Measurements from ENCODE around the gene NLRP1. TPM values are rescaled to one million over a fixed set of nuclear protein-coding genes. Genes with fewer than 3 reads are reported as not detected.

The NLRP1 gene
- total RNA-seq, 1 experiment from 2014 or later = 0.57 TPM

DNA sequence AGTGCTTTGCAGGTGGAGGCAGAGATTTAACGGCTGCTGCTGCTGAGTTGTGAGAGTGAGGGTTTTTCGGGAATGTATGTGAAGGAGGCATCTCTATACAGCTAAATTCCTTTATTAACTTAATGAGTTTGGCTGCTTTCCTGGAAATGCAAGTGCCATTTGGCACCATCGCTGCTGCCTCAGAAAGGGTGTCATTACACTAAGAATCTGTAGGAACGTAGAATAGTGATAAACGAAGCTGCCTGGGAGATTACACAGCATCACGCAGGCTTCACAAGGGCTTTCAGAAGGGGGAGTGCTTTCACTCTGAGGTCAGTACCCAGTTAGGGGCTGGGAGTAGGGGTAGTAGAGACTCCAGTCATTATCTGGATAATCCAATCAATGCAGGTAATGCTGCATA is 14.1 kb upstream of the NLRP1 start:
- peaks cover 92% of the 10 kb centered on the region for H3K27me3 Mint-ChIP-seq (ENCODE audit: unreplicated experiment)
- CTCF ChIA-PET = no interaction called here
- no peak overlapping the region for H3K4me3 Mint-ChIP-seq (ENCODE audit: low read depth, unreplicated experiment)
- no peak overlapping the region for H3K27ac Mint-ChIP-seq (ENCODE audit: unreplicated experiment)
- DNase-seq = no peak
- intact Hi-C loops (cut with micrococcal nuclease; ENCODE audit: unreplicated experiment) = loop anchor here (10.0 kb wide), 1 partner anchor 476 kb away; the partner anchor contains the start of gene WSCD1
- TF ChIP-seq, protein P1, sequence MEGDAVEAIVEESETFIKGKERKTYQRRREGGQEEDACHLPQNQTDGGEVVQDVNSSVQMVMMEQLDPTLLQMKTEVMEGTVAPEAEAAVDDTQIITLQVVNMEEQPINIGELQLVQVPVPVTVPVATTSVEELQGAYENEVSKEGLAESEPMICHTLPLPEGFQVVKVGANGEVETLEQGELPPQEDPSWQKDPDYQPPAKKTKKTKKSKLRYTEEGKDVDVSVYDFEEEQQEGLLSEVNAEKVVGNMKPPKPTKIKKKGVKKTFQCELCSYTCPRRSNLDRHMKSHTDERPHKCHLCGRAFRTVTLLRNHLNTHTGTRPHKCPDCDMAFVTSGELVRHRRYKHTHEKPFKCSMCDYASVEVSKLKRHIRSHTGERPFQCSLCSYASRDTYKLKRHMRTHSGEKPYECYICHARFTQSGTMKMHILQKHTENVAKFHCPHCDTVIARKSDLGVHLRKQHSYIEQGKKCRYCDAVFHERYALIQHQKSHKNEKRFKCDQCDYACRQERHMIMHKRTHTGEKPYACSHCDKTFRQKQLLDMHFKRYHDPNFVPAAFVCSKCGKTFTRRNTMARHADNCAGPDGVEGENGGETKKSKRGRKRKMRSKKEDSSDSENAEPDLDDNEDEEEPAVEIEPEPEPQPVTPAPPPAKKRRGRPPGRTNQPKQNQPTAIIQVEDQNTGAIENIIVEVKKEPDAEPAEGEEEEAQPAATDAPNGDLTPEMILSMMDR (IDR thresholded peaks at IDR 0.05; ENCODE audit: unreplicated experiment) = no peak
- no peaks in the 10 kb centered on the region for H3K36me3 Mint-ChIP-seq (ENCODE audit: insufficient read depth, unreplicated experiment)
- no TSS peak for BruUV-seq (replicated peaks)
- H3K9me3 Mint-ChIP-seq (ENCODE audit: low read depth, unreplicated experiment) = no peaks in the 10 kb centered on the region
- H3K4me1 Mint-ChIP-seq (ENCODE audit: low read depth, unreplicated experiment) = no peaks in the 10 kb centered on the region

DNA sequence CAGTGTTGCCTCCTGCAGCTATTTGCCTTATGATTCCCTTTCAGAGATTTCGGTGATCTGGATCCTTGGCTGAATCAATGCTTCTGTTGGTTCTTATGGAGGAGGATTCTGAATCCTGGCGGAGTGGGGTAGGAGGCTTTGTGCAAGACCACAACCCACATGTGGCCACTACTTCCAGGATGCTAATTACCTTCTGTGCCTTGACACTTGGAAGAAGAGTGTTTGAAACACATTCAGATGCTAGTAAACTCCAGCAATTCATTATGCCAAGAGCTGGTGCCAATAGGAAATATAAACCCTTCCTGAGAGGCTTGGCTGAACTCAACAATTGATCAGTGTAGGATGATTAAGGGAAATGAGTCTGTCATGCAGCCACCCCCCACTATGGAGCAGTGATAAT is 12.1 kb upstream of the NLRP1 start:
- TF ChIP-seq, protein P1 (IDR thresholded peaks at IDR 0.05; ENCODE audit: unreplicated experiment) = no peak
- no peaks in the 10 kb centered on the region for H3K36me3 Mint-ChIP-seq (ENCODE audit: insufficient read depth, unreplicated experiment)
- CTCF ChIA-PET = no interaction called here

DNA sequence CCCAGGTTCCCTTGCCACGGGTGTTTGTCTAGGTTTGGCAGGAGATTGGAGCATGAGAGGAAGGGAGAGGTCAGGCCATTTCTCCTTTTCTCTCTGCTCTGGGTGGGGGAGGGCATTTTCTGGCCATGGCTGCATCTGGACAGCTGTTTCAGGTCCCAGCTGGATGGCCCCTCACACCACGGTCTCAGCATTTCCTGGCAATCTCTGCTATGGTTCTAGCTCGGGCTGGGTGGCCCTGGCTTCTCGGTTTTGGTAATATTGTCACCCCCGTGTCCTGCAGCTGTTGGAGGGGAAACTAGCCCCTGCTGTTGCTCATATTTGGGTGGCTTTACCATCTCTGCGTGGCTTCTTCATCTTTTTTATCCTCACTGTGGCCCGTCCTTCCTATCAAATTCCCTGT is 11.5 kb upstream of the NLRP1 start:
- no peaks in the 10 kb centered on the region for H3K4me1 Mint-ChIP-seq (ENCODE audit: low read depth, unreplicated experiment)
- H3K36me3 Mint-ChIP-seq (ENCODE audit: insufficient read depth, unreplicated experiment) = no peaks in the 10 kb centered on the region
- CTCF ChIA-PET = no interaction called here
- no peak for DNase-seq
- H3K27me3 Mint-ChIP-seq (ENCODE audit: unreplicated experiment) = peaks cover 69% of the 10 kb centered on the region
- no peaks in the 10 kb centered on the region for H3K9me3 Mint-ChIP-seq (ENCODE audit: low read depth, unreplicated experiment)
- intact Hi-C loops (cut with micrococcal nuclease; ENCODE audit: unreplicated experiment) = loop anchor here (10.0 kb wide), 1 partner anchor 479 kb away; the partner anchor contains the start of gene WSCD1
- H3K4me3 Mint-ChIP-seq (ENCODE audit: low read depth, unreplicated experiment) = no peak overlapping the region
- no peak overlapping the region for H3K27ac Mint-ChIP-seq (ENCODE audit: unreplicated experiment)
- TF ChIP-seq, protein P1 (IDR thresholded peaks at IDR 0.05; ENCODE audit: unreplicated experiment) = no peak
- BruUV-seq (replicated peaks) = no TSS peak

More for the DNA sequence above, 12.1 kb upstream of the NLRP1 start:
- Mint-ChIP-seq H3K27ac (ENCODE audit: unreplicated experiment) (no peak overlapping the region), H3K4me1 (ENCODE audit: low read depth, unreplicated experiment) (no peaks in the 10 kb centered on the region), H3K9me3 (ENCODE audit: low read depth, unreplicated experiment) (no peaks in the 10 kb centered on the region), H3K27me3 (ENCODE audit: unreplicated experiment) (peaks cover 75% of the 10 kb centered on the region), H3K4me3 (ENCODE audit: low read depth, unreplicated experiment) (no peak overlapping the region)
- BruUV-seq (replicated peaks) = no TSS peak
- DNase-seq = no peak
- intact Hi-C loops (cut with micrococcal nuclease; ENCODE audit: unreplicated experiment) = loop anchor here (10.0 kb wide), 1 partner anchor 478 kb away; the partner anchor contains the start of gene WSCD1

DNA sequence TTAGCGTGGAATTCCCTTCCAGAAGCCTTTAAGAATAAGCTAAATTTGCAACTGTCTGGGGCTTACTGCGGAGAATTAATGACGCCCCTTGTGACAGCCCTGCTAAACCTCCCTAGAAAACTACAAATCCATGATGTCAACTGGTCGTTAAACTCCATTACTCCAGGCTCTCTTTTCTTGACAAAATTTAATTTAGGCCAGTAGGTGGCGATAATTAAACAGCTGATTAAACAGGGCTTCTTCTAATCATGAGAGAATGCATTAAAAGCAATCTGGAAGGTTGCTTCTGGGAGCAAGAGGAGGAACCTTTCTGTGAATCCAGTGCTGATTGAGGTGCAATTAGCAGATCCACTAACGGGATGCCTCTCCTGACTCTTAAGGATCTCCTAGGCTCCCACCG is 8.1 kb upstream of the NLRP1 start:
- no peak for DNase-seq
- H3K27me3 Mint-ChIP-seq (ENCODE audit: unreplicated experiment) = peaks cover 68% of the 10 kb centered on the region

More for the DNA sequence above, 8.1 kb upstream of the NLRP1 start:
- BruUV-seq (replicated peaks) = no TSS peak
- intact Hi-C loops (cut with micrococcal nuclease; ENCODE audit: unreplicated experiment) = loop anchor here (10.0 kb wide), 1 partner anchor 482 kb away; the partner anchor contains the start of gene WSCD1
- TF ChIP-seq, protein P1 (IDR thresholded peaks at IDR 0.05; ENCODE audit: unreplicated experiment) = no peak
- Mint-ChIP-seq H3K9me3 (ENCODE audit: low read depth, unreplicated experiment) (no peaks in the 10 kb centered on the region), H3K27ac (ENCODE audit: unreplicated experiment) (no peak overlapping the region), H3K4me3 (ENCODE audit: low read depth, unreplicated experiment) (no peak overlapping the region), H3K36me3 (ENCODE audit: insufficient read depth, unreplicated experiment) (peaks cover 3% of the 10 kb centered on the region), H3K4me1 (ENCODE audit: low read depth, unreplicated experiment) (peaks cover 3% of the 10 kb centered on the region)
- CTCF ChIA-PET = interaction anchor here (0.6 to 1.6 kb wide), 5 partner anchors 184 to 1426 kb away, joined by 3 to 4 read pairs (median 3); no protein-coding TSS in a partner anchor

Measured in Calu3 (cell line).